HepG2 (cell line): ENCODE results near the gene ARRDC4. TPM values are rescaled to one million over a fixed set of nuclear protein-coding genes. Genes with fewer than 3 reads are reported as not detected.

Experiments
- CAMTA2 ChIP-seq: sonication (generic); formaldehyde crosslinking; IDR thresholded peaks from 2 replicates; pipeline ENCODE4 v1.4.0; 2020; ENCODE audit warnings: mild to moderate bottlenecking, missing genetic modification reagents, borderline replicate concordance
- FOXK2 ChIP-seq: fragments of 450-650 bp; IDR thresholded peaks from 2 replicates; pipeline ENCODE4 v1.6.1; 2016
- HES4 ChIP-seq: sonication (generic); formaldehyde crosslinking; IDR thresholded peaks from 2 replicates; pipeline ENCODE4 v1.9.0; 2021; ENCODE audit warnings: mild to moderate bottlenecking, missing genetic modification reagents, borderline replicate concordance
- MNT ChIP-seq: fragments of 450-650 bp; IDR thresholded peaks from 2 replicates; pipeline ENCODE4 v1.6.1; 2016
- MXD3 ChIP-seq: IDR thresholded peaks from 2 replicates; pipeline ENCODE4 v1.6.1; 2016; ENCODE audit warnings: mild to moderate bottlenecking, missing biosample characterization, missing genetic modification reagents
- PAXIP1 ChIP-seq: sonication (generic); formaldehyde crosslinking; conservative IDR thresholded peaks from 2 replicates; pipeline ENCODE4 v1.4.0; 2020; ENCODE audit warnings: mild to moderate bottlenecking, missing genetic modification reagents, moderate library complexity
- TBL1XR1 ChIP-seq: fragments of 150-350 bp; IDR thresholded peaks from 2 replicates; pipeline ENCODE4 v1.6.1; 2014; ENCODE audit warnings: borderline replicate concordance, low read length; ENCODE audit not compliant: partially characterized antibody
- XBP1 ChIP-seq: sonication (generic); formaldehyde crosslinking; IDR thresholded peaks from 2 replicates; pipeline ENCODE4 v1.5.0; 2020; ENCODE audit warnings: missing genetic modification reagents
- ZNF564 ChIP-seq: sonication (generic); formaldehyde crosslinking; IDR thresholded peaks from 2 replicates; pipeline ENCODE4 v1.8.1; 2023; ENCODE audit warnings: mild to moderate bottlenecking, missing genetic modification reagents
- ZNF576 ChIP-seq: sonication (generic); formaldehyde crosslinking; IDR thresholded peaks from 2 replicates; pipeline ENCODE4 v1.4.0; 2020; ENCODE audit warnings: mild to moderate bottlenecking, missing genetic modification reagents
- ZNF878 ChIP-seq: sonication (generic); formaldehyde crosslinking; IDR thresholded peaks from 2 replicates; pipeline ENCODE4 v1.8.1; 2023; ENCODE audit warnings: mild to moderate bottlenecking, missing genetic modification reagents, moderate library complexity
- polyA plus RNA-seq, 8 experiments: library from polyadenylated mRNA; depleted of rRNA in 3 of 8; stranded (reverse) in 7 of 8; unstranded in 1 of 8; fragments of >200 nt; fragmentation: Illumina TruSeq in 4 of 8; extraction: Trizol in 4 of 8; gene quantifications; 2 replicates each; pipeline versions ENCODE4 v1.2.1 to v1.2.3, GENCODE V29; 2011 to 2016; ENCODE audit warnings: low read depth in 4 of 8, missing spikeins in 1 of 8, mixed read lengths in 1 of 8; ENCODE audit not compliant: insufficient read depth in 1 of 8
- total RNA-seq, 5 experiments: library from RNA; depleted of rRNA; stranded (reverse); fragments of >200 nt; fragmentation: Illumina TruSeq; extraction: Trizol; gene quantifications; 2 replicates each; pipeline ENCODE4 v1.2.3, GENCODE V29; 2016; ENCODE audit warnings: low read depth in 1 of 5

Gene ARRDC4
- total and polyA plus RNA-seq, 2 of the 13 experiments (the other 11 are each of a cell fraction or from before 2014, with no cell fraction given), result 1.5 to 2.5 TPM

- TF ChIP-seq ZNF564 (CRISPR knock-in tag) (no peak), TBL1XR1 (no peak), HES4 (no peak), ZNF878 (no peak), CAMTA2 (no peak), FOXK2 (no peak), MNT (no peak), MXD3 (no peak), ZNF576 (CRISPR knock-in tag) (no peak), PAXIP1 (CRISPR knock-in tag) (no peak), XBP1 (CRISPR knock-in tag) (no peak)
Observed at GRCh38 chr15:97963779-97964178, 3.3 kb downstream of the ARRDC4 start (continued).
